Subcutaneous adipose tissue (tissue), 4 donors: Measurements from ENCODE around the gene PACSIN2. TPM values are rescaled to one million over a fixed set of nuclear protein-coding genes. Genes with fewer than 3 reads are reported as not detected.

Source experiments
- total RNA-seq, 4 donors: library from RNA; depleted of rRNA; stranded (reverse); fragments of >200 nt; gene quantifications; one replicate each; pipeline ENCODE4 v1.1.0, GENCODE V29; 2016
- TF ChIP-seq, protein P1 (sequence below): fragments of 450-650 bp; IDR thresholded peaks from one replicate; pipeline ENCODE4 v1.5.1; 2016; ENCODE audit warnings: low read depth, mild to moderate bottlenecking, control low read depth, antibody characterized with exemption, moderate library complexity

The PACSIN2 gene
- total RNA-seq, 4 donors from 2014 or later, result 36.5 to 45.8 (median 39.9) TPM

DNA sequence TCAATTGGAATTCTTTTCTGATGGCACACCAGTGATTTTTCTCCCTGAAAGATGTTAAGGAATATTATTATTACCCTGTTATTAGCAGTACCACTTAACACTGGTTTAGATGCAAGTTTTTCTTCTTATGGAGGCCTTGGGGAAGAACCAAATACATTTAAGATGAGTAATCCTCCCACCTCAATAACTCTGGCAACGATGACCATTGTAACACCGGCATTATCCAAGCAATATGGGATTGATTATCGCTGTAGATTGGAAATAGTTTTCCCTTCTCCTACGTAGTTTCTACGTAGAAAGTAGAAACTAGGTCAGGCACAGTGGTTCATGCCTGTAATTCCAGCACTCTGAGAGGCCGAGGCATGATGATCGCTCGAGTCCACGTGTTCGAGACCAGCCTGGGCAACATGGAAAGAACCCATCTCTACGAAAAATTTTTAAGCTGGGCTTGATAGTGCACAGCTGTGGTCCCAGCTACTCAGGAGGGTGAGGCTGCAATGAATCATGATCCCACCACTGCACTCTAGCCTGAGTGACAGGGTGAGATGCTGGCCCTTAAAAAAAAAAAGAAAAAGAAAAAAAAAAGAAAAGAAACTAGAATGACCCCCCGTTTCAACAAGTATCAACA, 45.5 kb downstream of the PACSIN2 start:
- TF ChIP-seq, protein P1, sequence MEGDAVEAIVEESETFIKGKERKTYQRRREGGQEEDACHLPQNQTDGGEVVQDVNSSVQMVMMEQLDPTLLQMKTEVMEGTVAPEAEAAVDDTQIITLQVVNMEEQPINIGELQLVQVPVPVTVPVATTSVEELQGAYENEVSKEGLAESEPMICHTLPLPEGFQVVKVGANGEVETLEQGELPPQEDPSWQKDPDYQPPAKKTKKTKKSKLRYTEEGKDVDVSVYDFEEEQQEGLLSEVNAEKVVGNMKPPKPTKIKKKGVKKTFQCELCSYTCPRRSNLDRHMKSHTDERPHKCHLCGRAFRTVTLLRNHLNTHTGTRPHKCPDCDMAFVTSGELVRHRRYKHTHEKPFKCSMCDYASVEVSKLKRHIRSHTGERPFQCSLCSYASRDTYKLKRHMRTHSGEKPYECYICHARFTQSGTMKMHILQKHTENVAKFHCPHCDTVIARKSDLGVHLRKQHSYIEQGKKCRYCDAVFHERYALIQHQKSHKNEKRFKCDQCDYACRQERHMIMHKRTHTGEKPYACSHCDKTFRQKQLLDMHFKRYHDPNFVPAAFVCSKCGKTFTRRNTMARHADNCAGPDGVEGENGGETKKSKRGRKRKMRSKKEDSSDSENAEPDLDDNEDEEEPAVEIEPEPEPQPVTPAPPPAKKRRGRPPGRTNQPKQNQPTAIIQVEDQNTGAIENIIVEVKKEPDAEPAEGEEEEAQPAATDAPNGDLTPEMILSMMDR, result no peak

DNA sequence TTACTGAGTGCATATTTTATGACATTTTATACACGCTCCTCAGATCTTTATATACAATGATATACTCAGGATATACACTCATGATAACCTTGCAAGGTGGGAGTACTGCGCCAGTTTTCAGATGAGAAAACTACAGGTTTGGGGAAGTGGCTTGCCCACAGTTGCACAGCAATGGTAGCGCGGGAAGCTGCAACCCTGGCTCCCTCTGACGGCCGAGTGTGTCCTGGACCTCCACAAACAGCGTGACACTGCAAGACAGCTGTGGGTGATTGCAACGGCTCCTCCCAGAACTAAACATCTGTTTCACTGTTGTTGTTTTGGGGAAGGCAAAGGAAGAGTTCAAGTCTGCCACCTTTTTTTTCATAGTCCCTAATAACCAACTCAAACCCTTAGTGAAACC, 47.0 kb downstream of the PACSIN2 start:
- TF ChIP-seq, protein P1, result no peak

- TF ChIP-seq, protein P1, result no peak
These were observed 47.9 kb downstream of the PACSIN2 start for GRCh38 chr22:42967005-42967404.

- TF ChIP-seq, protein P1, result no peak
These were observed 48.5 kb downstream of the PACSIN2 start for GRCh38 chr22:42966497-42966896.

- TF ChIP-seq, protein P1, result no peak
These were observed 49.8 kb downstream of the PACSIN2 start for GRCh38 chr22:42964994-42965699.

DNA sequence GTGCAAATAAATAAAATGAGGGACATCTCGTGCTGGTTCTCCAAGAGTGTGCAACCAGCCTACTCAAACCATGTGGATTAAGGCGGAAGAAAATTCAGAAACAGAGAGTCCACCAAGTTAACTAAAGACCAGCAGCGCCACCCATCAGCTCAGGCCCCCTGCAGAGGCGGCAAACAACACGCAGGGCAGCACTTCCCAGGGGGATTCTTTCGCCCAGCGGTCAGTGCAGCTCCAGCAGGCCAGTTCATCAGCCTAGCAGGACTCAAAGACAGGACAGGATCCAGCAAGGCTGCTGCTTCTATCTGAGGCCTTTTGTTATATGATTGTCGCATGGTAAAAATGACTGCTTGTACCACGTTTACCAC, 51.7 kb downstream of the PACSIN2 start:
- TF ChIP-seq, protein P1, result no peak

GRCh38 chr22:42962295-42963230, 52.4 kb downstream of the PACSIN2 start:
- TF ChIP-seq, protein P1, result no peak
